Nephron progenitor cell (in vitro differentiated cells): Measurements from ENCODE around the gene MYO7B.

Source experiments
- DNase-seq: peaks from one replicate; pipeline ENCODE4 v3.0.0; 2021
- H3K27ac Mint-ChIP-seq: 2 replicates; pipeline ENCODE4 v1.8.0; 2021; ENCODE audit warnings: mild to moderate bottlenecking, moderate library complexity, mixed read lengths
- H3K27me3 Mint-ChIP-seq: 2 replicates; pipeline ENCODE4 v1.8.0; 2021; ENCODE audit warnings: mild to moderate bottlenecking, low read depth, mixed read lengths; ENCODE audit not compliant: poor library complexity
- H3K36me3 Mint-ChIP-seq: 2 replicates; pipeline ENCODE4 v1.8.0; 2021; ENCODE audit warnings: low read depth, mixed read lengths
- H3K4me1 Mint-ChIP-seq: 2 replicates; pipeline ENCODE4 v1.8.0; 2021; ENCODE audit warnings: mixed read lengths
- H3K4me3 Mint-ChIP-seq: 2 replicates; pipeline ENCODE4 v1.8.0; 2021; ENCODE audit warnings: mild to moderate bottlenecking, moderate library complexity, mixed read lengths
- H3K9me3 Mint-ChIP-seq: 2 replicates; pipeline ENCODE4 v1.8.0; 2021; ENCODE audit warnings: mild to moderate bottlenecking, moderate library complexity, mixed read lengths
- TF ChIP-seq, protein P1 (sequence below): fragments of 200-600 bp; sonication (generic); IDR thresholded peaks from 2 replicates; pipeline ENCODE4 v1.5.0; 2021; ENCODE audit warnings: antibody characterized with exemption

The MYO7B gene

DNA sequence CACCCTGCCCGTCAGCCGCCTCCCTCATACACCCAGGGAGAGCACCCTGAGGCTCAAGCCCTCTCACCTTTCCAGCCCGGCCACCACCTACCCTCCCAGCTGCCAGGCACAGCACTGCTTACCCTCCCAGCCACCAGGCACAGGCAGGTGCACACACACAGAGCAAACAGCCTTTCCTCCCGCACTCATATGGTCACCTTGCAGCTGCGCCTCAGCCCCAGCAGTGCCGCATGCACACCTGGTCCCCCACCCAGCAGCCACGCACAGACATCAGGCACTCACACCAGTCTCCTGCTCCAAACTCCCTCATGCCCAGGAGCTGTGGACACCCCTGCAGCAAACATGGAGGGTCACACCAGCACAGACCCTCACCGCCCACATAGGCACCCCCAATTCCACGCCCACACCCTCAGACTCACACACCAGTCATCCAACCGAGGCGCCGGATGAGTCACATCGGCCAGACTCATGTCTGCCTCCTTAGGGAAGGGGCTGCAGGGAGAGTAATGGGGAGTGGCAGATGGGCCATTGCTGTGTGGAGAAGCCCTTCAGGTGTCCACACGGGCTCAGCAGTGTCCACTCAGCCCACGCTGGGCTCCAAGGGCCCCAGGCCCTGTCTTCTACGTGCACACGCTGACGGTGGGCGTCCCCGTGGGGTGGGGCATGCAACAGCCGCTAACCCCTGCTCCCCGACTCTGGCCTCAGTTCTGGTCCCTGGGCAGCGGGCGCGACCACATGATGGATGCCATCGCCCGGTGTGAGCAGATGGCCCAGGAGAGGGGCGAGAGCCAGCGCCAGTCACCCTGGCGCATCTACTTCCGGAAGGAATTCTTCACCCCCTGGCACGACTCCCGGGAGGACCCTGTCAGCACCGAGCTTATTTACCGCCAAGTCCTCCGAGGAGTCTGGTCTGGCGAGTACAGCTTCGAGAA, 88.2 kb downstream of the MYO7B start:
- H3K36me3 Mint-ChIP-seq = no peaks in the 10 kb centered on the region
- H3K27ac Mint-ChIP-seq = no peak overlapping the region
- TF ChIP-seq, protein P1, sequence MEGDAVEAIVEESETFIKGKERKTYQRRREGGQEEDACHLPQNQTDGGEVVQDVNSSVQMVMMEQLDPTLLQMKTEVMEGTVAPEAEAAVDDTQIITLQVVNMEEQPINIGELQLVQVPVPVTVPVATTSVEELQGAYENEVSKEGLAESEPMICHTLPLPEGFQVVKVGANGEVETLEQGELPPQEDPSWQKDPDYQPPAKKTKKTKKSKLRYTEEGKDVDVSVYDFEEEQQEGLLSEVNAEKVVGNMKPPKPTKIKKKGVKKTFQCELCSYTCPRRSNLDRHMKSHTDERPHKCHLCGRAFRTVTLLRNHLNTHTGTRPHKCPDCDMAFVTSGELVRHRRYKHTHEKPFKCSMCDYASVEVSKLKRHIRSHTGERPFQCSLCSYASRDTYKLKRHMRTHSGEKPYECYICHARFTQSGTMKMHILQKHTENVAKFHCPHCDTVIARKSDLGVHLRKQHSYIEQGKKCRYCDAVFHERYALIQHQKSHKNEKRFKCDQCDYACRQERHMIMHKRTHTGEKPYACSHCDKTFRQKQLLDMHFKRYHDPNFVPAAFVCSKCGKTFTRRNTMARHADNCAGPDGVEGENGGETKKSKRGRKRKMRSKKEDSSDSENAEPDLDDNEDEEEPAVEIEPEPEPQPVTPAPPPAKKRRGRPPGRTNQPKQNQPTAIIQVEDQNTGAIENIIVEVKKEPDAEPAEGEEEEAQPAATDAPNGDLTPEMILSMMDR = no peak
- H3K9me3 Mint-ChIP-seq = no peaks in the 10 kb centered on the region
- H3K4me3 Mint-ChIP-seq = no peak overlapping the region
- peaks cover 24% of the 10 kb centered on the region for H3K4me1 Mint-ChIP-seq
- no peak for DNase-seq
- peaks cover 9% of the 10 kb centered on the region for H3K27me3 Mint-ChIP-seq

DNA sequence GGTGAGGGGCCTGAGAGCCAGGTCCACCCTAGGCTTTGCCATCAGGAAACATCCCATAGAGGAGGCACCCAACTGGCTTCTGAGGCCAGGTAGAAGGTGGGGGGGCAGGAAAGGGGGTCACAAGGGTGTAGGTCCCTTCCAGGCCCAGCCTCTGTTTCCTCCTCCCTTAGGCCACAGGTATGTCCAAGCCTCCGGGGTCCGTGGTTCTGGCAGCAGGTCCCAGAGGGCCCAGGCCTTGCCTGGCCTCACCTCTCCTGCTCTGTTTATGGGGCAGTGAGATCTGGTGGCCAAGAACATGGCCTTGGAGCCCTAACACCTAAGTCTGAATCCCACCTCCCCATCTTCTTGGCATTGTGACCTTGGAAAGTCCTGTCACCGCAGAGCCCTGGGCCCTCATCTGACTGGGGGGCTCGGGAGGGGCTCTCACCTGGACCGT, 88.9 kb downstream of the MYO7B start:
- Mint-ChIP-seq H3K4me1 (peaks cover 21% of the 10 kb centered on the region), H3K36me3 (no peaks in the 10 kb centered on the region), H3K27me3 (peaks cover 9% of the 10 kb centered on the region), H3K27ac (no peak overlapping the region), H3K9me3 (no peaks in the 10 kb centered on the region), H3K4me3 (no peak overlapping the region)
- DNase-seq = no peak
- TF ChIP-seq, protein P1 = no peak

DNA sequence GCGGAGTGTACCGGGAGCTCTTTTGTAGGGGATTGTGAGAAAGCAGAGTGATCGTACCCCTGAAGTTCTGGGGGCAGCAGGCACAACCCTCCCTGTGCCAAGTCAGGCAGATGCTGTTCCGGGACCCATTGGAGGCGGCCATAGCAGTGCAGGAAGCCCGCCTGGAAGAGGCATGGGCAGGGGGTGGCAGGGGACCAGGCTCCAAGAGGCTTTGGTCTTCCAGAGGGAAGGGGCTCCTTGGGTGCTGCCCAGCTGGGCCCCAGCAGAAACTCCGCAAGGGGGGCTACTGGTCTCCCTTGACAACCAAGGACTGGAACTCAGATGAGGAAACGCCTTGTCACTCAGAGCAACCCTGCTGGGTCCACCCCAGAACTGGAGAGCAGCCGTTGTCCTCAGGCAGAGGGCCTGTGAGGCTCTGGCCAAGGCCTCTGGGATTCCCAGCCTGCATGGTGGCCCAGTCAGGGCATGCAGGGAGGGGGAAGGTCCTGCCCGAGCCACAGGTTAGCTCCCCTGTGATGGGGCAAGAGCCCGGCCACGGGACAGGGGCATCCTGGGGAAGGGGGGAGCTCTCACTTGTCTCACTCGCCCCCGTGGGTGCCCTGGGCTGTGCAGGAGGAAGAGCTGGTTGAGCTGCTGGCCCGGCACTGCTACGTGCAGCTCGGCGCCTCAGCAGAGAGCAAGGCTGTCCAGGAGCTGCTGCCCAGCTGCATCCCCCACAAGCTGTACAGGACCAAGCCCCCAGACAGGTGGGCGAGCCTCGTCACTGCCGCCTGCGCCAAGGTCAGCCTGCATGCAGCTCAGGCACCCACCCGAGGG, 89.5 kb downstream of the MYO7B start:
- no peak for DNase-seq
- peaks cover 14% of the 10 kb centered on the region for H3K4me1 Mint-ChIP-seq
- TF ChIP-seq, protein P1 = no peak
- no peak overlapping the region for H3K4me3 Mint-ChIP-seq
- no peaks in the 10 kb centered on the region for H3K36me3 Mint-ChIP-seq
- H3K9me3 Mint-ChIP-seq = no peaks in the 10 kb centered on the region
- no peak overlapping the region for H3K27ac Mint-ChIP-seq
- peaks cover 9% of the 10 kb centered on the region for H3K27me3 Mint-ChIP-seq

DNA sequence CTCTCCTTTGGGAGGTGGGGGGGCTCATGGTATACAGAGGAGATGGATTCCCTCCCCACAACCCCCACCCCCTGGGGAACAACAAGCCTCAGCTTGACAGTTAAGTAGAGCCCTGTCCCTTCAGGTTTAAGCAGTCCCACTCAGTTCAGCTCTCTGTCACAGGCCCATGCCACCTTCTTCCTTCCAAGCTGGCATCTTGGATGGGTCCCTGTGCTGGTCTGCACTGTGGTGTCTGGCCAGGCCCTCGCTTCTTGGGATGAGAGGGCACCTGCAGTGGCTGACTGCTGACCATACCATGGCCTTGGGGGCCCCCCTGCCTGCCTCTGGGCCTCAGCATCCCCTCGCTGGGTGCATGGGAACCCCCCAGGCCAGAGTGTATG, 90.1 kb downstream of the MYO7B start:
- H3K36me3 Mint-ChIP-seq = no peaks in the 10 kb centered on the region
- H3K27me3 Mint-ChIP-seq = peaks cover 9% of the 10 kb centered on the region
- H3K9me3 Mint-ChIP-seq = no peaks in the 10 kb centered on the region
- H3K4me3 Mint-ChIP-seq = no peak overlapping the region
- TF ChIP-seq, protein P1 = no peak
- H3K4me1 Mint-ChIP-seq = peaks cover 10% of the 10 kb centered on the region
- no peak for DNase-seq
- H3K27ac Mint-ChIP-seq = no peak overlapping the region

DNA sequence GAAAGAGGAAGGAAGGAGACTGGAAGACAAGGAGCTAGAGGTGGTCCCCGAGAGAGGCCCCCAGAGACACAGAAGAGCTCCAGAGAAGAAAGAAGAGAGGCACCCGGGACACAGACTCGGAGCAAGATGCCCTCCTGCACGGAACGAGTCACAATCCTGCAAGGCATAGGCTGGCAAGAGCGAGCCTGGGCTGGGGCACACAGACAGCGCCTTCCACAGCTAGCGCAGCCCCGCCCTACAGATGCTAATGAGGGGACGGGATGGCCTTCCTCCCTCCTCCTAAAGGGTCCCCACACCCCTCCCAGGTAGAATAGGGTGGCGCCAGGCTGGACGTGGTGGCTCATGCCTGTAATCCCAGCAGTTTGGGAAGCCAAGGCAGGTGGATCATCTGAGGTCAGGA, 90.7 kb downstream of the MYO7B start:
- no peaks in the 10 kb centered on the region for H3K36me3 Mint-ChIP-seq
- H3K27me3 Mint-ChIP-seq = peaks cover 9% of the 10 kb centered on the region
- TF ChIP-seq, protein P1 = no peak
- H3K4me1 Mint-ChIP-seq = peaks cover 6% of the 10 kb centered on the region
- H3K4me3 Mint-ChIP-seq = no peak overlapping the region
- no peaks in the 10 kb centered on the region for H3K9me3 Mint-ChIP-seq
- no peak overlapping the region for H3K27ac Mint-ChIP-seq
- DNase-seq = no peak
